Caco-2 (cell line): ENCODE data around the gene NAV3. TPM values are rescaled to one million over a fixed set of nuclear protein-coding genes. Genes with fewer than 3 reads are reported as not detected.

Experiments
- BruUV-seq: library from RNA; stranded (reverse); fragments of 400-500 nt; replicated peaks from 2 replicates; lab custom pipeline; 2021; lab: Mats Ljungman, UMichigan
- CTCF ChIA-PET: fragments of 300-600 bp; sonication (Branson Sonifier 250); formaldehyde crosslinking; loops from one replicate; lab custom pipeline; 2022; ENCODE audit warnings: antibody characterized with exemption; lab: Charles Lee
- POLR2A ChIA-PET: fragments of 300-600 bp; sonication (Branson Sonifier 250); formaldehyde crosslinking; loops from one replicate; lab custom pipeline; 2022; ENCODE audit warnings: antibody characterized with exemption; lab: Charles Lee
- DNase-seq, 2 experiments: peaks; one replicate each; pipeline versions ENCODE4 v3.0.0 to v3.0.0-alpha.2; 2020 to 2022
- H3K27me3 ChIP-seq: replicated peaks from 2 replicates; pipeline ENCODE4 v1.6.0; 2011; ENCODE audit warnings: low read length; ENCODE audit not compliant: control insufficient read depth, insufficient read depth
- H3K36me3 ChIP-seq: 2 replicates; pipeline ENCODE4 v1.5.1; 2011; ENCODE audit warnings: low read length; ENCODE audit not compliant: control insufficient read depth, insufficient read depth
- H3K4me1 ChIP-seq: fragments of 250-450 bp; sonication (Bioruptor Pico); 2 replicates; pipeline ENCODE4 v1.5.1; 2020; ENCODE audit warnings: mild to moderate bottlenecking
- H3K4me3 ChIP-seq: 2 replicates; pipeline ENCODE4 v1.5.1; 2011; ENCODE audit warnings: low read depth, mild to moderate bottlenecking, control low read depth, low read length
- H3K9me3 ChIP-seq: fragments of 250-450 bp; sonication (Bioruptor Pico); 2 replicates; pipeline ENCODE4 v1.5.1; 2020; ENCODE audit warnings: mild to moderate bottlenecking, moderate library complexity
- H3K27ac Mint-ChIP-seq: one replicate; pipeline ENCODE4 v1.8.0; 2022; ENCODE audit warnings: mixed read lengths; ENCODE audit not compliant: unreplicated experiment
- H3K27me3 Mint-ChIP-seq: one replicate; pipeline ENCODE4 v1.8.0; 2022; ENCODE audit warnings: mixed read lengths; ENCODE audit not compliant: insufficient read depth, unreplicated experiment
- H3K36me3 Mint-ChIP-seq: one replicate; pipeline ENCODE4 v1.8.0; 2022; ENCODE audit warnings: mild to moderate bottlenecking, mixed read lengths; ENCODE audit not compliant: insufficient read depth, unreplicated experiment
- H3K4me1 Mint-ChIP-seq: one replicate; pipeline ENCODE4 v1.8.0; 2022; ENCODE audit warnings: low read depth, mixed read lengths; ENCODE audit not compliant: unreplicated experiment
- H3K4me3 Mint-ChIP-seq: one replicate; pipeline ENCODE4 v1.8.0; 2022; ENCODE audit warnings: mild to moderate bottlenecking, moderate library complexity, mixed read lengths; ENCODE audit not compliant: unreplicated experiment
- H3K9me3 Mint-ChIP-seq: one replicate; pipeline ENCODE4 v1.8.0; 2022; ENCODE audit warnings: mixed read lengths; ENCODE audit not compliant: unreplicated experiment
- intact Hi-C: fragments of 100-400 bp; cut with micrococcal nuclease; formaldehyde crosslinking; loops from one replicate; pipeline ENCODE4 v1.10.0; 2022; ENCODE audit not compliant: unreplicated experiment
- total RNA-seq: library from RNA; stranded (reverse); gene quantifications from 2 replicates; pipeline ENCODE4 v1.2.3, GENCODE V29; 2022
- TF ChIP-seq, protein P1 (sequence below), 2 experiments: fragments of 200-600 bp in 1 of 2; IDR thresholded peaks; 1 replicate in 1 of 2; 2 replicates in 1 of 2; pipeline versions ENCODE4 v1.5.1 to v1.8.0; 2011 to 2022; ENCODE audit warnings: antibody characterized with exemption in 1 of 2, control low read depth in 1 of 2, inconsistent platforms in 1 of 2, low read depth in 1 of 2, low read length in 1 of 2, mild to moderate bottlenecking in 1 of 2, moderate library complexity in 1 of 2; ENCODE audit not compliant: insufficient read depth in 1 of 2, severe bottlenecking in 1 of 2, unreplicated experiment in 1 of 2

The NAV3 gene
- total RNA-seq, 1 experiment from 2014 or later = 0.45 TPM

DNA sequence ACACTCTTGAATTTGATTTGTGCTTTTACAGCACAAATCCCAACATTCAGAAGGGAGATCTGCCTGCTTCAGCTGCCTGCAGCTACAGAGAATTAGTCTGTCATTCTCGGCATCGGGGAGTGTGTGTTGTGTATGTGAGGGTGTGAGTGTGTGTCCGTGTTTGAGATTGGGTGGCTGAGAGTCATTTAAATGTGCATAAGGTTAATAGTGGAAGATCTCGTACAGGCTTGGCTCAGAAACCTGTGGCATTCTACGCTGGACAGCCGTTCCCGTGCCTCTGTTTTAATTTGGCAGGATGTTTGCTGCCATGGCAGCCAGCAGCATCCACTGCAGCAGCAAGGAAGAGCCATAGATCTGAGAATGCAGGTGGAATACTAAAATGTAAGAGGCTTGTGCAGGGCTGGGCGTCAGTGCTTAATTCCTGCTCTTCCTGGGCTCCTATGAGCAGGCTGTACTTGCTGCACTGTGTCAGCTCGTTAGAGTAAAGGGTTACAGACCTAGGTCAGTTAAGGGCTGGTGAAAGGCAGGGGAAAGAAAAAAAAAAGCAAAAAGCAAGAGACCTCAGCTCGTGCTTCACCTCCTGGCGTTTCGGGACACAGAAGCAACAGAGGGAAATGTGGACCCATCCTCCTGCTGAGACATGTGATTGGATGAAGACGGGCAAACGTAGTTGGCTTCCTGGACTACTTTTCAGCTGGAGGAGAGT, 205.4 kb downstream of the NAV3 start:
- Histone ChIP-seq H3K4me3 (no peak overlapping the region), H3K36me3 (no peaks in the 10 kb centered on the region), H3K27me3 (no peaks in the 10 kb centered on the region), H3K9me3 (no peaks in the 10 kb centered on the region), H3K4me1 (peaks cover 17% of the 10 kb centered on the region; the same call in 1 of the 2 replicates)
- intact Hi-C loops = no loop called here
- H3K4me3 Mint-ChIP-seq = no peak overlapping the region
- POLR2A ChIA-PET = no interaction called here
- no peak overlapping the region for H3K27ac Mint-ChIP-seq
- H3K9me3 Mint-ChIP-seq = no peaks in the 10 kb centered on the region
- BruUV-seq = no TSS peak
- peaks cover 7% of the 10 kb centered on the region for H3K4me1 Mint-ChIP-seq
- H3K36me3 Mint-ChIP-seq = no peaks in the 10 kb centered on the region
- no peaks in the 10 kb centered on the region for H3K27me3 Mint-ChIP-seq
- TF ChIP-seq, protein P1, sequence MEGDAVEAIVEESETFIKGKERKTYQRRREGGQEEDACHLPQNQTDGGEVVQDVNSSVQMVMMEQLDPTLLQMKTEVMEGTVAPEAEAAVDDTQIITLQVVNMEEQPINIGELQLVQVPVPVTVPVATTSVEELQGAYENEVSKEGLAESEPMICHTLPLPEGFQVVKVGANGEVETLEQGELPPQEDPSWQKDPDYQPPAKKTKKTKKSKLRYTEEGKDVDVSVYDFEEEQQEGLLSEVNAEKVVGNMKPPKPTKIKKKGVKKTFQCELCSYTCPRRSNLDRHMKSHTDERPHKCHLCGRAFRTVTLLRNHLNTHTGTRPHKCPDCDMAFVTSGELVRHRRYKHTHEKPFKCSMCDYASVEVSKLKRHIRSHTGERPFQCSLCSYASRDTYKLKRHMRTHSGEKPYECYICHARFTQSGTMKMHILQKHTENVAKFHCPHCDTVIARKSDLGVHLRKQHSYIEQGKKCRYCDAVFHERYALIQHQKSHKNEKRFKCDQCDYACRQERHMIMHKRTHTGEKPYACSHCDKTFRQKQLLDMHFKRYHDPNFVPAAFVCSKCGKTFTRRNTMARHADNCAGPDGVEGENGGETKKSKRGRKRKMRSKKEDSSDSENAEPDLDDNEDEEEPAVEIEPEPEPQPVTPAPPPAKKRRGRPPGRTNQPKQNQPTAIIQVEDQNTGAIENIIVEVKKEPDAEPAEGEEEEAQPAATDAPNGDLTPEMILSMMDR (IDR thresholded peaks at IDR 0.05; ENCODE audit: insufficient read depth in 1 of 2, low read depth in 1 of 2, low read length in 1 of 2, severe bottlenecking in 1 of 2, unreplicated experiment in 1 of 2) = no peak
- DNase-seq = no peak
- CTCF ChIA-PET = no interaction called here

DNA sequence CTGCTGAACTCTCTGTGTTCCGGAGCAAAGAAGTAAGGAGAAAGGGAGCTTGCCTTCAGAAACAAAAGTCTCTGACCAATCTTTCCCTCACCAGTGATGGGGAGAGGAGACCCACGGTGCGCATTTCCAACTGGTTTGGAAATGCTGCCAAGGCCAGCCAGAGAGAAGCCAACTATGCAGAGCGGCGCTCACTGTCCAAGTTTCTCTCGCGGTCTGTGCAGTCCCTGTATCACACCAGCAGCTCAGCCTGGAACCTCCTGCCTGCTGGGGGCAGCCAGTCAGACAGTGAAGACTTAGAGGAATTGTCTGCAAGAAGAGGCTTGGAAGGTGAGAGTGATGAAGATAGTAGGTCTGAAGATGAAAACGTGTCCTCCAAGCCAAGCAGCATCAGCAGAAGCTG, 206.2 kb downstream of the NAV3 start:
- no peak overlapping the region for H3K4me3 Mint-ChIP-seq
- no peaks in the 10 kb centered on the region for H3K27me3 Mint-ChIP-seq
- H3K27me3 ChIP-seq = no peaks in the 10 kb centered on the region
- H3K36me3 Mint-ChIP-seq = no peaks in the 10 kb centered on the region
- H3K27ac Mint-ChIP-seq = no peak overlapping the region
- H3K9me3 Mint-ChIP-seq = no peaks in the 10 kb centered on the region
- TF ChIP-seq, protein P1 (IDR thresholded peaks at IDR 0.05; ENCODE audit: insufficient read depth in 1 of 2, low read depth in 1 of 2, low read length in 1 of 2, severe bottlenecking in 1 of 2, unreplicated experiment in 1 of 2) = no peak
- CTCF ChIA-PET = interaction anchor here (0.6 kb wide), 1 partner anchor 11 kb away, joined by 3 read pairs; no protein-coding TSS in a partner anchor
- peaks cover 17% of the 10 kb centered on the region; the same call in 1 of the 2 replicates for H3K4me1 ChIP-seq
- no peak overlapping the region for H3K4me3 ChIP-seq
- no TSS peak for BruUV-seq
- intact Hi-C loops = no loop called here
- no peaks in the 10 kb centered on the region for H3K36me3 ChIP-seq
- peaks cover 7% of the 10 kb centered on the region for H3K4me1 Mint-ChIP-seq
- no peaks in the 10 kb centered on the region for H3K9me3 ChIP-seq
- POLR2A ChIA-PET = no interaction called here
- no peak for DNase-seq

DNA sequence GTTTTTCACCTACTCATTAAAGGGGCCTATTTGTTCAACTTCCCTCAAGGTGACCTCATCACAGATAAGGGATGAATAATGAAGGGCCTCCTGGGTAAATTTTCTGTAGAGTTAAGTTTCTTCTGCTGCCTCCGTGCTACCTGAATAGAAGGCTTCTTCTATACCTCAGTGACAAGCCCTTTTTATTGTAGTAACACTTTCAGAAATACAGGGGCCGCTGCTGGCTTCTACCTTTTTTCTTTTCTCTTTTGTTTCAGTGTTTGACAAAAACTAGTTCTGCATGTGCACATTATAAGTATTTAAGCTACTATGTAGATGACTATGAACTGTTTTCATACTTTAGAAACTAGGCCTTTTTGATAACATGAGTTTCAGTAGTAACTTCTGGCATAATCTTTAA, 207.0 kb downstream of the NAV3 start:
- no TSS peak for BruUV-seq
- Mint-ChIP-seq H3K27ac (no peak overlapping the region), H3K9me3 (no peaks in the 10 kb centered on the region), H3K36me3 (no peaks in the 10 kb centered on the region), H3K27me3 (no peaks in the 10 kb centered on the region), H3K4me1 (peaks cover 7% of the 10 kb centered on the region), H3K4me3 (no peak overlapping the region)
- no peaks in the 10 kb centered on the region for H3K9me3 ChIP-seq
- H3K4me1 ChIP-seq = peaks cover 17% of the 10 kb centered on the region; the same call in 1 of the 2 replicates
- no peak for DNase-seq
- TF ChIP-seq, protein P1 (IDR thresholded peaks at IDR 0.05; ENCODE audit: insufficient read depth in 1 of 2, low read depth in 1 of 2, low read length in 1 of 2, severe bottlenecking in 1 of 2, unreplicated experiment in 1 of 2) = no peak
- intact Hi-C loops = no loop called here
- CTCF ChIA-PET = no interaction called here
- POLR2A ChIA-PET = no interaction called here
- no peak overlapping the region for H3K4me3 ChIP-seq
- H3K27me3 ChIP-seq = no peaks in the 10 kb centered on the region
- H3K36me3 ChIP-seq = no peaks in the 10 kb centered on the region
